ENCODE measurements around the gene FPR3. TPM values are rescaled to one million over a fixed set of nuclear protein-coding genes. Genes with fewer than 3 reads are reported as not detected.

The FPR3 gene
- total and polyA plus RNA-seq, 11 donors, result 0.38 to 35.5 (median 2.9) TPM

GRCh38 chr19:51873097-51873496 lies 78.1 kb downstream of the FPR3 start:
- TF ChIP-seq CTCF (IDR thresholded peaks at IDR 0.05), result no peak
- no peak for TF ChIP-seq POLR2A (IDR thresholded peaks at IDR 0.05)
- no peaks in the 10 kb centered on the region for H3K4me1 ChIP-seq
- no peak overlapping the region for H3K4me3 ChIP-seq
- ATAC-seq, result no peak
- H3K27ac ChIP-seq, result no peak overlapping the region
- 95 to 99% (median 98%) methylated on average over 4 of the region's 4 CpGs for WGBS, 4 donors
- intact Hi-C loops (cut with DNase I), result no loop called here
- H3K27me3 ChIP-seq, result no peaks in the 10 kb centered on the region
- H3K36me3 ChIP-seq, result peaks cover 9 to 71% (median 55%) of the 10 kb centered on the region in 9 donors
- peaks cover 0 to 99% (median 50%) of the 10 kb centered on the region in 12 donors for H3K9me3 ChIP-seq
- no peak for DNase-seq

Other genes starting within 250 kb of the FPR3 start
- gene ZNF175, start 223.9 kb upstream of the FPR3 start, total RNA-seq, result 10 to 100 TPM in 3 of 9 donors, 1 to 10 TPM in 6; 2.5 to 13.7 (median 8.7) TPM
- 1 to 10 TPM; 2.9 to 4.8 TPM for gene ZNF175, start 223.9 kb upstream of the FPR3 start, polyA plus RNA-seq
- gene SIGLEC5, start 164.8 kb upstream of the FPR3 start, total RNA-seq, result 1 to 10 TPM in 1 of 9 donors, under 1 TPM in 4, not detected in 4; 0.16 to 1.3 (median 0.24) TPM
- gene SIGLEC5, start 164.8 kb upstream of the FPR3 start, polyA plus RNA-seq, result under 1 TPM in 1 of 2 donors, not detected in 1; 0.15 TPM
- 10 to 100 TPM in 1 of 9 donors, 1 to 10 TPM in 4, under 1 TPM in 2, not detected in 2; 0.20 to 17.9 (median 1.3) TPM for gene SIGLEC14, start 148.3 kb upstream of the FPR3 start, total RNA-seq
- 1 to 10 TPM in 1 of 2 donors, under 1 TPM in 1; 0.27 to 1.3 TPM for gene SIGLEC14, start 148.3 kb upstream of the FPR3 start, polyA plus RNA-seq
- gene SPACA6, start 101.8 kb upstream of the FPR3 start, total RNA-seq, result 10 to 100 TPM in 5 of 9 donors, 1 to 10 TPM in 4; 2.9 to 15.1 (median 10.2) TPM
- 10 to 100 TPM in 1 of 2 donors, 1 to 10 TPM in 1; 6.1 to 16.8 TPM for gene SPACA6, start 101.8 kb upstream of the FPR3 start, polyA plus RNA-seq
- 10 to 100 TPM in 1 of 9 donors, 1 to 10 TPM in 1, under 1 TPM in 4, not detected in 3; 0.17 to 16.0 (median 0.81) TPM for gene HAS1, start 71.2 kb upstream of the FPR3 start, total RNA-seq
- gene HAS1, start 71.2 kb upstream of the FPR3 start, polyA plus RNA-seq, result under 1 TPM; 0.15 to 0.40 TPM
- gene FPR1, start 43.3 kb upstream of the FPR3 start, total RNA-seq, result 10 to 100 TPM in 2 of 9 donors, 1 to 10 TPM in 7; 1.8 to 39.4 (median 4.7) TPM
- 1 to 10 TPM in 1 of 2 donors, under 1 TPM in 1; 0.15 to 4.8 TPM for gene FPR1, start 43.3 kb upstream of the FPR3 start, polyA plus RNA-seq
- 10 to 100 TPM in 1 of 9 donors, 1 to 10 TPM in 2, under 1 TPM in 5, not detected in 1; 0.24 to 11.1 (median 0.80) TPM for gene FPR2, start 34.0 kb upstream of the FPR3 start, total RNA-seq
- 1 to 10 TPM in 1 of 2 donors, under 1 TPM in 1; 0.11 to 1.1 TPM for gene FPR2, start 34.0 kb upstream of the FPR3 start, polyA plus RNA-seq
- 10 to 100 TPM in 1 of 9 donors, 1 to 10 TPM in 8; 6.2 to 12.8 (median 7.7) TPM for gene ZNF577, start 92.8 kb downstream of the FPR3 start, total RNA-seq
- 1 to 10 TPM; 8.3 to 9.2 TPM for gene ZNF577, start 92.8 kb downstream of the FPR3 start, polyA plus RNA-seq
- 10 to 100 TPM in 1 of 9 donors, 1 to 10 TPM in 8; 4.6 to 11.9 (median 8.6) TPM for gene ZNF649, start 109.9 kb downstream of the FPR3 start, total RNA-seq
- gene ZNF649, start 109.9 kb downstream of the FPR3 start, polyA plus RNA-seq, result 1 to 10 TPM; 2.7 to 7.1 TPM
- gene ZNF613, start 132.3 kb downstream of the FPR3 start, total RNA-seq, result 1 to 10 TPM; 3.1 to 6.8 (median 4.3) TPM
- 1 to 10 TPM; 2.4 to 5.7 TPM for gene ZNF613, start 132.3 kb downstream of the FPR3 start, polyA plus RNA-seq
- gene ZNF350, start 191.7 kb downstream of the FPR3 start, total RNA-seq, result 10 to 100 TPM in 1 of 9 donors, 1 to 10 TPM in 8; 3.4 to 10.7 (median 7.6) TPM
- gene ZNF350, start 191.7 kb downstream of the FPR3 start, polyA plus RNA-seq, result 1 to 10 TPM; 4.6 to 5.5 TPM
- 10 to 100 TPM in 6 of 9 donors, 1 to 10 TPM in 3; 7.5 to 14.8 (median 10.2) TPM for gene ZNF615, start 213.1 kb downstream of the FPR3 start, total RNA-seq
- 1 to 10 TPM; 3.9 to 6.4 TPM for gene ZNF615, start 213.1 kb downstream of the FPR3 start, polyA plus RNA-seq
- 1 to 10 TPM; 4.6 to 7.9 (median 6.8) TPM for gene ZNF614, start 233.2 kb downstream of the FPR3 start, total RNA-seq
- 1 to 10 TPM; 2.1 to 5.6 TPM for gene ZNF614, start 233.2 kb downstream of the FPR3 start, polyA plus RNA-seq